SK-N-MC (cell line): ENCODE results near the gene CDH23.

Source experiments
- EZH2 ChIP-seq: fragments of 200-600 bp; sonication (generic); IDR thresholded peaks from one replicate; pipeline ENCODE4 v1.6.1; 2017; ENCODE audit warnings: antibody characterized with exemption
- FOXP2 ChIP-seq: optimal IDR thresholded peaks from 2 replicates; pipeline ENCODE3; 2011; ENCODE audit warnings: mild to moderate bottlenecking, moderate library complexity; ENCODE audit not compliant: insufficient read depth; ENCODE audit errors: extremely low read length, control extremely low read depth
- POLR2AphosphoS5 ChIP-seq: IDR thresholded peaks from 2 replicates; pipeline ENCODE4 v1.6.1; 2012; ENCODE audit warnings: mild to moderate bottlenecking, low read depth, low read length, borderline replicate concordance

DNA sequence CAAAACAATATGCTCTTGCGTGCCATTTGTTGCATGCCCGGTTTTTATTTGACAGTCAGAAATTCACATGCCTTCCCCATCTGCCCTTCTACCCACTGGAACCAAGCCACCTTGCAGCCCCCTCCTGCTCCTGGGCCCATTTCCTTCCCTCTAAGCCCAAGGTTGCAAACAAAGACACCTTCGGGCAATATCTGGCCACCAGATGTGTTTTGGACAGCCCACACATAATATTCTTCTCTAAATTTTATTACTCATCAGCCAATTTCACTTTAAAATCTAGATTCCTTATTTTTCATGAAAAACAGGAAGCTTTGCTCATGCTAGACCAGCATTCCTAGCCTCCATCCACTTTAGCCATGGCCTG, 341.1 kb downstream of the CDH23 start:
- no peak for TF ChIP-seq POLR2AphosphoS5
- no peak for TF ChIP-seq EZH2
- no peak for TF ChIP-seq FOXP2
